Activated CD8-positive, alpha-beta T cell treated with anti-CD3 and anti-CD28 coated beads for 36 hours (primary cell): ENCODE measurements around the gene NFE2L2. TPM values are rescaled to one million over a fixed set of nuclear protein-coding genes. Genes with fewer than 3 reads are reported as not detected.
"Not testable (repeated sequence)": the region's sequence is repeated elsewhere in the genome, so short reads cannot be mapped to it uniquely, and the experiment has no call there.

ENCODE experiments used
- ATAC-seq: fragments of 200-7000 bp; cut with Tn5 transposase; one replicate; pipeline ENCODE4 v1.10.0; 2021; ENCODE audit warnings: mild to moderate bottlenecking, moderate library complexity
- CTCF ChIA-PET: fragments of 350-600 bp; sonication (Branson Sonifier 250); formaldehyde crosslinking; loops from one replicate; lab custom pipeline; 2021; ENCODE audit warnings: antibody characterized with exemption; lab: Charles Lee
- POLR2A ChIA-PET: fragments of 350-600 bp; sonication (Branson Sonifier 250); formaldehyde crosslinking; loops from one replicate; lab custom pipeline; 2021; ENCODE audit warnings: antibody characterized with exemption; lab: Charles Lee
- DNase-seq: peaks from one replicate; pipeline ENCODE4 v3.0.0-alpha.2; 2020
- H3K27ac Mint-ChIP-seq: one replicate; pipeline ENCODE4 v1.8.0; 2021; ENCODE audit warnings: mild to moderate bottlenecking, mixed read lengths
- H3K27me3 Mint-ChIP-seq: one replicate; pipeline ENCODE4 v1.8.0; 2021; ENCODE audit warnings: mixed read lengths
- H3K36me3 Mint-ChIP-seq: one replicate; pipeline ENCODE4 v1.8.0; 2021; ENCODE audit warnings: low read depth, mixed read lengths
- H3K4me1 Mint-ChIP-seq: one replicate; pipeline ENCODE4 v1.8.0; 2021; ENCODE audit warnings: low read depth, mixed read lengths
- H3K4me3 Mint-ChIP-seq: one replicate; pipeline ENCODE4 v1.8.0; 2021; ENCODE audit warnings: mild to moderate bottlenecking, moderate library complexity, mixed read lengths
- H3K9me3 Mint-ChIP-seq: one replicate; pipeline ENCODE4 v1.8.0; 2021; ENCODE audit warnings: mixed read lengths
- intact Hi-C: fragments of 100-400 bp; cut with micrococcal nuclease; formaldehyde crosslinking; loops from one replicate; pipeline ENCODE4 v1.10.0; 2022
- microRNA-seq: library from miRNA; unstranded; fragments of <30 nt; microRNA quantifications from one replicate; pipeline ENCODE4 v1.2.0, GENCODE V29; 2022; ENCODE audit warnings: borderline microRNAs expressed, borderline replicate concordance
- total RNA-seq, 2 experiments: library from RNA; stranded (reverse); gene quantifications; one replicate each; pipeline ENCODE4 v1.2.3, GENCODE V29; 2021
- TF ChIP-seq, protein P1 (sequence below): fragments of 200-600 bp; IDR thresholded peaks from one replicate; pipeline ENCODE4 v1.8.0; 2022; ENCODE audit warnings: antibody characterized with exemption, mild to moderate bottlenecking

The NFE2L2 gene
- total RNA-seq, 2 experiments from 2014 or later, result 57.3 to 57.6 TPM

DNA sequence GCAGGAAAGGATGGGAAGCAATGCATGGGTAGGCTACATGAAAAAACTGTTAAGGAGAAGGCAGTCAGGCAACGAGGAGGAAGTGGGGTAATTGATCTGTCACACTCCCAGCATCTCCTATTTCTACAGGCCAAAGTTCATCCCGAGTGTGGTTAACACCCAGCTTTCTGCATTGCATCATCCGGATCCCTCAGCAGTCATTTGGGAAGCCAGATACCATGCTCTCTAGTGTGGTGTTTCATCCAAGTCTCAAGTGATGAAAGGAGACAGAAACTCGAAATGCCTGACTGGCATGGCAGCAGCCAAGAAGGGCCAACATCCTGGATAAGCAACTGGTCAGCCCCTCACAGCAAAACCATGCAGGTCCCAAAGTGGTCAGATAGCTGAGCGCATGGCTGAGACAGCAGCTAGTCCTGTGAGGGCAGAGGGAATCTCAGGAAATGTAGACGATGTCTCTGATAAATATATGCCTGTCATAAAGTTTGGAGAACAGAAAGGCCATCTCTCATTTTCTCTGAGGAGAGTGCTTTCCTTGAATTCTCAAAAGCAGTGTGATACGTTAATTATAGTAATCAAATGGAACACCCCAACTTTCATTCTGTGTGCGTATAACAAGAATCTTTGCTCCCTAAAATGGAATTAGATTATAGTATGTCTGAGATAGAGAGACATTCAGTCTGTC is 76.8 kb downstream of the NFE2L2 start:
- DNase-seq (no peak), ATAC-seq (no peak)
- intact Hi-C loops, result no loop called here
- ChIA-PET POLR2A (no interaction called here), CTCF (interaction anchor here (0.8 kb wide), 1 partner anchor 23 kb away, joined by 3 read pairs; no protein-coding TSS in a partner anchor)
- Mint-ChIP-seq H3K27me3 (no peaks in the 10 kb centered on the region), H3K4me1 (no peaks in the 10 kb centered on the region), H3K9me3 (no peaks in the 10 kb centered on the region), H3K4me3 (no peak overlapping the region), H3K36me3 (no peaks in the 10 kb centered on the region), H3K27ac (no peak overlapping the region)
- TF ChIP-seq, protein P1, sequence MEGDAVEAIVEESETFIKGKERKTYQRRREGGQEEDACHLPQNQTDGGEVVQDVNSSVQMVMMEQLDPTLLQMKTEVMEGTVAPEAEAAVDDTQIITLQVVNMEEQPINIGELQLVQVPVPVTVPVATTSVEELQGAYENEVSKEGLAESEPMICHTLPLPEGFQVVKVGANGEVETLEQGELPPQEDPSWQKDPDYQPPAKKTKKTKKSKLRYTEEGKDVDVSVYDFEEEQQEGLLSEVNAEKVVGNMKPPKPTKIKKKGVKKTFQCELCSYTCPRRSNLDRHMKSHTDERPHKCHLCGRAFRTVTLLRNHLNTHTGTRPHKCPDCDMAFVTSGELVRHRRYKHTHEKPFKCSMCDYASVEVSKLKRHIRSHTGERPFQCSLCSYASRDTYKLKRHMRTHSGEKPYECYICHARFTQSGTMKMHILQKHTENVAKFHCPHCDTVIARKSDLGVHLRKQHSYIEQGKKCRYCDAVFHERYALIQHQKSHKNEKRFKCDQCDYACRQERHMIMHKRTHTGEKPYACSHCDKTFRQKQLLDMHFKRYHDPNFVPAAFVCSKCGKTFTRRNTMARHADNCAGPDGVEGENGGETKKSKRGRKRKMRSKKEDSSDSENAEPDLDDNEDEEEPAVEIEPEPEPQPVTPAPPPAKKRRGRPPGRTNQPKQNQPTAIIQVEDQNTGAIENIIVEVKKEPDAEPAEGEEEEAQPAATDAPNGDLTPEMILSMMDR, result no peak

DNA sequence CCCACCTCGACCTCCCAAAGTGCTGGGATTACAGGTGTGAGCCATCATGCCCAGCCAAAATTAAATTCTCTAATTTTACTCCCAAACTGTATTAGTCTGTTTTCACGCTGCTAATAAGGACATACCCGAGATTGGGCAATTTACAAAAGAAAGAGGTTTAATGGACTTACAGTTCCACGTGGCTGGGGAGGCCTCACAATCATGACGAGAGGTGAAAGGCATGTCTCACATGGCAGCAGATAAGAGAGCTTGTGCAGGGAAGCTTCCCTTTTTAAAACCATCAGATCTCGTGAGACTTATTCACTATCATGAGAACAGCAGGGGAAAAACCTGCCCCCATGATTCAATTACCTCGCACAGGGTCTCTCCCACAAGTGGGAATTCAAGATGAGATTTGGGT is 78.5 kb downstream of the NFE2L2 start:
- POLR2A ChIA-PET, H3K4me3 Mint-ChIP-seq, intact Hi-C loops, ATAC-seq, DNase-seq, H3K4me1 Mint-ChIP-seq, H3K27ac Mint-ChIP-seq, H3K36me3 Mint-ChIP-seq, H3K9me3 Mint-ChIP-seq, H3K27me3 Mint-ChIP-seq: not testable (repeated sequence)
- CTCF ChIA-PET, result interaction anchor here (1.1 to 1.6 kb wide), 4 partner anchors 10 to 27 kb away, joined by 3 to 4 read pairs (median 3); no protein-coding TSS in a partner anchor

DNA sequence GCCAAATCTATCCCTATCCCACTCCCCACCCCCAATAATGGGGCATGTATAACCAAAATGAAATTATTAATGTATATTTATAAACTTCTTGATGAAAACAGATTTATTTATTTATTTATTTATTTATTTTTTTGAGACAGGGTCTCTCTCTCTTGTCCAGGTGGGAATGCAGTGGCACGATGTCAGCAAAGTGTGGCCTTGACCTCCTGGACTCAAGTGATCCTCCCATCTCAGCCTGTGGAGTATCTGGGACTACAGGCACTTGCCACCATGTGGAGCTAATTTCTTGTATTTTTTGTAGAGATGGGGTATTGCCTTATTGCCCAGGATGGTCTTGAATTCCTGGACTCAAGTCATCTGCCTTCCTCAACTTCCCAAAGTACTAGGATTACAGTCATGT is 79.9 kb downstream of the NFE2L2 start:
- CTCF ChIA-PET, result interaction anchor here (0.9 to 2.7 kb wide), 3 partner anchors 11 to 20 kb away, joined by 4 to 14 read pairs (median 5); no protein-coding TSS in a partner anchor
- no peaks in the 10 kb centered on the region for H3K27me3 Mint-ChIP-seq

DNA sequence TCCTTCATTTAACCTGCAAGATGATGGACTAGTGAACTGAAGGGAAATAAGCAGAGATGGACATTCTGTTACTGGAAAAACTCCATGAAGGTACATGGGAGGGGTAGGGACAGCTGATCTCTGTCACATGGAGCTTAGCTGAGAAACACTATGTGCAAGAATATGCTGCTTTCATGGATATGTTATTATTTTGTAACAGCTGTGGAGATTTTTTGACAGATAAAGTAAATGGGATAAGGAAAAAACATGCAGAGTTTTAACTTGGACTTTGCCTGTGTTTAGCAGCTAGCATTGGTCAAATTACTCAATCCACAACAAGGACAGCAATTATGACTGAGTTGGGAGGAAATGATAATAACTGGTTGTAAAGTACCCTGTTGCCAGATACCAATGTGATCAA is 80.7 kb downstream of the NFE2L2 start:
- no peaks in the 10 kb centered on the region for H3K36me3 Mint-ChIP-seq
- no peaks in the 10 kb centered on the region for H3K9me3 Mint-ChIP-seq
- ATAC-seq, result no peak
- TF ChIP-seq, protein P1, result no peak
- intact Hi-C loops, result no loop called here
- no peak overlapping the region for H3K27ac Mint-ChIP-seq
- no peak overlapping the region for H3K4me3 Mint-ChIP-seq
- H3K4me1 Mint-ChIP-seq, result no peaks in the 10 kb centered on the region
- H3K27me3 Mint-ChIP-seq, result no peaks in the 10 kb centered on the region
- ChIA-PET CTCF (interaction anchor here (1.4 to 2.7 kb wide), 2 partner anchors 12 to 19 kb away, joined by 5 to 14 read pairs; no protein-coding TSS in a partner anchor), POLR2A (no interaction called here)
- DNase-seq, result no peak

More for the DNA sequence above, 79.9 kb downstream of the NFE2L2 start:
- Mint-ChIP-seq H3K27ac (no peak overlapping the region), H3K9me3 (no peaks in the 10 kb centered on the region), H3K4me3 (no peak overlapping the region), H3K4me1 (no peaks in the 10 kb centered on the region), H3K36me3 (no peaks in the 10 kb centered on the region)
- TF ChIP-seq, protein P1, result no peak
- ATAC-seq (no peak), DNase-seq (no peak)
- intact Hi-C loops, result no loop called here
- POLR2A ChIA-PET, result no interaction called here

Small RNAs within 50 kb of the gene (microRNA-seq; reads per million reads assigned to microRNA genes)
- not detected for gene MIR3128
- not detected for gene MIR6512

Other genes with a start within 250 kb of the NFE2L2 start
- 100 to 1,000 TPM; 292 to 308 TPM for gene HNRNPA3, start 51.9 kb downstream of the NFE2L2 start, total RNA-seq
- 10 to 100 TPM; 55.7 to 58.9 TPM for gene AGPS, start 128.0 kb upstream of the NFE2L2 start, total RNA-seq